GM13976 (cell line): ENCODE data around the gene PIGS.
A peak's percentile ranks its signal among the peaks of the same experiment; 100 is the strongest.

Experiments
- DNase-seq: peaks from one replicate; pipeline ENCODE4 v3.0.0; 2012; ENCODE audit warnings: low spot score
- in situ Hi-C: fragments of 300-500 bp; cut with MboI; formaldehyde crosslinking; loops from one replicate; pipeline ENCODE4 v1.12.0; 2022; ENCODE audit warnings: low sequenced_read_pairs, mixed read lengths, inconsistent platforms; ENCODE audit not compliant: unreplicated experiment
- TF ChIP-seq, protein P1 (sequence below): IDR thresholded peaks from 2 replicates; pipeline ENCODE4 v1.5.1; 2012; ENCODE audit warnings: borderline replicate concordance, mild to moderate bottlenecking; ENCODE audit not compliant: insufficient read depth; ENCODE audit errors: extremely low read depth, missing control alignments, control extremely low read depth

Gene PIGS

DNA sequence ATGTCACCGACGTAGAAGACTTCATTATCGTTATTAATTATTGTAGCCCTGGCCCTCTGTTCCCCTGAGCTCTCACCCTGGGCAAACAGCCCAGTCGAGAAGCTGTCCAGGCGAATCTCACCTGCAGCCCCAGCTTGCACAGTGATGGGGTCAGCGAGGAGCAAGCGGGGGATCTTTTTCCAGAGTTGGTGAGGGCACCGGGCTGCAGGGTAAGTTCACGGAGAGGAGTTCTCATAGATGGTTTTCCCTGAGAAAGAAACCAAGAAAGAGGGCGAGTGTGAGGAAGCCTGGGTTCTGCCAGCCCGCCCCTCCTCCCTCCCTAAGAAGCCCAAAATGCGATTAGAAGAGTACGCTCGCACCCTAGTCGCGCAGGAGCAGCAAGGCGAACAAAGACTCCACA lies 27.1 kb upstream of the PIGS start:
- no peak for DNase-seq
- in situ Hi-C loops, result no loop called here
- TF ChIP-seq, protein P1, sequence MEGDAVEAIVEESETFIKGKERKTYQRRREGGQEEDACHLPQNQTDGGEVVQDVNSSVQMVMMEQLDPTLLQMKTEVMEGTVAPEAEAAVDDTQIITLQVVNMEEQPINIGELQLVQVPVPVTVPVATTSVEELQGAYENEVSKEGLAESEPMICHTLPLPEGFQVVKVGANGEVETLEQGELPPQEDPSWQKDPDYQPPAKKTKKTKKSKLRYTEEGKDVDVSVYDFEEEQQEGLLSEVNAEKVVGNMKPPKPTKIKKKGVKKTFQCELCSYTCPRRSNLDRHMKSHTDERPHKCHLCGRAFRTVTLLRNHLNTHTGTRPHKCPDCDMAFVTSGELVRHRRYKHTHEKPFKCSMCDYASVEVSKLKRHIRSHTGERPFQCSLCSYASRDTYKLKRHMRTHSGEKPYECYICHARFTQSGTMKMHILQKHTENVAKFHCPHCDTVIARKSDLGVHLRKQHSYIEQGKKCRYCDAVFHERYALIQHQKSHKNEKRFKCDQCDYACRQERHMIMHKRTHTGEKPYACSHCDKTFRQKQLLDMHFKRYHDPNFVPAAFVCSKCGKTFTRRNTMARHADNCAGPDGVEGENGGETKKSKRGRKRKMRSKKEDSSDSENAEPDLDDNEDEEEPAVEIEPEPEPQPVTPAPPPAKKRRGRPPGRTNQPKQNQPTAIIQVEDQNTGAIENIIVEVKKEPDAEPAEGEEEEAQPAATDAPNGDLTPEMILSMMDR, result no peak

DNA sequence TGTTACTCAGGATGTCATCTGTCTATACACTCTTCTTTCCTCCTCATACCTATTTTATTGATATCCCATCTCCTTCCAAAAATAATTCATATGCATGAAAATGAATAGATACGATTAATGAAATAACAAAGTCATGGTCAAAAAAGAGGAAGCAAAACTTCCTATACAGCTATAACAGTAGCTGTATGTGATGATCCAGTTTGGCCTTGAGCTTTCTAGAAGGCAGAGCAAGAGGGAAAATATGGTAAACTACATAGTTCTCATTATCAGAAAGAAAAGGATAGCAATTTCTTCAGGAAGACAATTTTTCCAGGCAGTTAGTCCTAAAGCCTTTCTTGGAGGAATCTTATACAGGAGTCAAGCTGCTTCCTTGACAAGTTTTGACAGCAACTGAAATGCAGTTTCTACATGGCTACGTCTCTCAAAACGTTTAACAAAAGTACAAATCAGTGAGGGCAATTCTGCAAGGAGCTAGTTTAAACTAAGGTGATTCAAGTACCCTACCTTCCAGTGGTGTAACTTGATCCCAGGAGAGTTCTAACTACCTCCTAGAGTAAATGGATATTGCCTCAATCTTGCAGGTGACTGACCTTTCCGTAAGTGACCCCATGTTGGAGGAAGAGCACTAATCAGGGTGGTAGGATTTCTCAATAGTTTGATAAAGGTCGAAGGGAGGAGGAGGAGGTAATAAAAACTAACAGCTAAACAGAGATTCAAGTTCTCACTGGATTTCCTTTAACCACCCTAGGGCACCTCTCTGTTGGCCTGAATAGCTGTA lies 26.5 kb upstream of the PIGS start:
- in situ Hi-C loops, result no loop called here
- TF ChIP-seq, protein P1, result no peak

DNA sequence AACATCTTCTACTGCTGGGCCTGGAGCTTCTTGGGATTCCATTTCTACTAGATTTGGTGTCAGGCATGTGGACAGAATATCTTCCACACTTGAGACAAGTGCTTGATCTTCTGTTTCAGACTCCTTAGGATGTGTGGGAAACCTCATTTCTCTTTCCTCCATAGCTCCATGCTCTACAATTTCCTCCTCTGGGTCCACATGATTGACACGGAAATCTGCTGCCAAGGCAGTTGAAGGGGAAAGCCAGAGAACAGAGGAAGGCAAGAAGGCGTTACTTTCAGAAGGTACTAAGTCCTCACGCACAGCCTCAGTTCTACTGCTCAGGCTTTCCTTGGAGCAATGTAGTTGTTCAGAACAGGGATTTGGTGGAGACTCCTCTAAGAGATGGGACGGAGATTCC lies 20.9 kb upstream of the PIGS start:
- no peak for DNase-seq
- in situ Hi-C loops, result no loop called here
- TF ChIP-seq, protein P1, result no peak

More for the DNA sequence above, 26.5 kb upstream of the PIGS start:
- peak; percentile 35 for DNase-seq

DNA sequence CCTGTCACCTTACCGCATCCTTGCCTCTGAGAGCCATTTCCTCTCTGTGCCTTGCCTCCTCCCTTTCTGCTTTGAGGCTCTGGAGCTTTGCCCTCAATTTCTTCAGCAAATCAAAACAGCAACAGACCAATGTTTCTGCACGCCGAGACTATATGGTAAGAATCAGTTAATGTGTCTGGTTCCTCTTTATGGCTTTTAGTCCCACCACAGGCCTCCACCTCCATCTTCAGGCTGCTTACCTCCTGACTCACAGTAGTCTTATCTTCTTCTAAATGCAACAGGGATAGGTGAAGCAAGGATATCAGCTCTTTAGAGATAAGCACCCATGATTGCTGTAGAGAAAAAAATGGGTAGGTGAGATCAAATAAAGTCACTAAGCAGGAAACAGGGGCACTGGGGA lies 14.5 kb upstream of the PIGS start:
- no peak for DNase-seq
- TF ChIP-seq, protein P1, result no peak
- in situ Hi-C loops, result no loop called here

DNA sequence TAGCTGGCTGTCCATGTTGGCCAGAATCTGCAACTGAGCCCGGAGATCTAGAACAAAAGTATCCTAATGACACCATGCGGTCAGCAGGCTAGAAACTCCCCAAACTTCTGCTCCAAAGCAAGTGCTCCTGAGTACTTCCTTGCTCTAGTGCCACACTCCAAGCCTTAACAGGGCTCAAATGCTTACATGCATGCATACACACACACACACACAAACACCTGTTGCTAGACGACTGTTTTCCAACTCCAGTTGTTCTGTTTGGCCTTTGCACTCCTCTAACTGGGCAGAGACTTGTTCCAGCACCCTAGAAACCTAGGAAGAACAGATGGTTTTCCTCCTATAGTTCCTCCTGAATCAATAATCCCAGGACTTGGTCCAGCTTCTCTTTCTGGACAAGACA lies 13.1 kb upstream of the PIGS start:
- TF ChIP-seq, protein P1, result no peak
- in situ Hi-C loops, result no loop called here
- DNase-seq, result no peak

- TF ChIP-seq, protein P1, result no peak
- DNase-seq, result no peak
- in situ Hi-C loops, result no loop called here
These were observed 11.2 kb upstream of the PIGS start for GRCh38 chr17:28582513-28582912.
